SJCRH30 (cell line): Measurements from ENCODE around the gene SYP. TPM values are rescaled to one million over a fixed set of nuclear protein-coding genes. Genes with fewer than 3 reads are reported as not detected.

Source experiments
- DNase-seq, 2 experiments: peaks; one replicate each; pipeline ENCODE4 v3.0.0-alpha.2; 2015 to 2020
- H3K27ac ChIP-seq: fragments of 250-450 bp; sonication (Bioruptor Pico); 2 replicates; pipeline ENCODE4 v1.5.1; 2020; ENCODE audit warnings: mild to moderate bottlenecking, moderate library complexity
- H3K27me3 ChIP-seq: fragments of 250-450 bp; sonication (Bioruptor Pico); 2 replicates; pipeline ENCODE4 v1.5.1; 2020; ENCODE audit warnings: mild to moderate bottlenecking, moderate library complexity
- H3K36me3 ChIP-seq: fragments of 250-450 bp; sonication (Bioruptor Pico); 2 replicates; pipeline ENCODE4 v1.5.1; 2020; ENCODE audit warnings: mild to moderate bottlenecking, moderate library complexity
- H3K4me1 ChIP-seq: fragments of 250-450 bp; sonication (Bioruptor Pico); 2 replicates; pipeline ENCODE4 v1.5.1; 2020; ENCODE audit warnings: mild to moderate bottlenecking, moderate library complexity
- H3K4me3 ChIP-seq: fragments of 250-450 bp; sonication (Bioruptor Pico); 2 replicates; pipeline ENCODE4 v1.5.1; 2020; ENCODE audit warnings: mild to moderate bottlenecking, moderate library complexity
- H3K9me3 ChIP-seq: fragments of 250-450 bp; sonication (Bioruptor Pico); replicated peaks from 2 replicates; pipeline ENCODE4 v1.5.1; 2020; ENCODE audit warnings: mild to moderate bottlenecking, moderate library complexity
- total RNA-seq: library from RNA; depleted of rRNA; stranded (reverse); fragments of >200 nt; shearing (Covaris generic); gene quantifications from 2 replicates; pipeline ENCODE4 v1.2.3, GENCODE V29; 2014

Gene SYP
- total RNA-seq, 1 experiment from 2014 or later = 0.45 TPM

- Histone ChIP-seq H3K27ac (no peak overlapping the region), H3K27me3 (no peaks in the 10 kb centered on the region), H3K4me1 (no peaks in the 10 kb centered on the region), H3K9me3 (no peaks in the 10 kb centered on the region), H3K4me3 (no peak overlapping the region), H3K36me3 (no peaks in the 10 kb centered on the region)
- no peak for DNase-seq
These were observed 8.4 kb upstream of the SYP start for GRCh38 chrX:49208399-49208798.

DNA sequence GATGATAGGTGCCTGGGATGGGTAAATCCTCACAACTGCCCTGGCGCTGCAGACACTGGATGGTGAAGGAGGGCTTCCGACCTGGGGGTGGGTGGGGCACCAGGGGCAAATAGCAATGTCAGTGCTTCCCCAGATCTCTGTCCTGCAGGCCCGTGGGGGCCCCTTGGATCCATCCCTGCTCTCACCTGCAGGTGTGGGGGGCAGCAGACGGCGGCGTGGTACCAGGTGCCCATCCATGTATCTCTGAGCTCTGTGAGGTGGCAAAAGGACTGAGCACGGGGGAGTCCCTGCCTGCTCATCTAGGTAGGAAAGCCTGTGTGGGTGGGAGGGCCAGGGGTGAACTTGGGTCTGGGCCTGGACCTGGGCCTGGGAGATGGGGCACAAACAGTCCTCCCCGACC is 6.5 kb upstream of the SYP start:
- no peak for DNase-seq
- no peak overlapping the region for H3K4me3 ChIP-seq
- H3K27ac ChIP-seq = no peak overlapping the region
- no peaks in the 10 kb centered on the region for H3K27me3 ChIP-seq
- no peaks in the 10 kb centered on the region for H3K36me3 ChIP-seq
- H3K4me1 ChIP-seq = no peaks in the 10 kb centered on the region
- no peaks in the 10 kb centered on the region for H3K9me3 ChIP-seq

- H3K4me3 ChIP-seq = no peak overlapping the region
- no peaks in the 10 kb centered on the region for H3K27me3 ChIP-seq
- H3K9me3 ChIP-seq = no peaks in the 10 kb centered on the region
- H3K4me1 ChIP-seq = no peaks in the 10 kb centered on the region
- no peak for DNase-seq
- H3K36me3 ChIP-seq = no peaks in the 10 kb centered on the region
- H3K27ac ChIP-seq = no peak overlapping the region
These were observed 5.5 kb upstream of the SYP start for GRCh38 chrX:49205443-49205842.

- no peaks in the 10 kb centered on the region for H3K9me3 ChIP-seq
- no peaks in the 10 kb centered on the region for H3K27me3 ChIP-seq
- H3K4me3 ChIP-seq = no peak overlapping the region
- H3K4me1 ChIP-seq = no peaks in the 10 kb centered on the region
- no peaks in the 10 kb centered on the region for H3K36me3 ChIP-seq
- DNase-seq = no peak
- no peak overlapping the region for H3K27ac ChIP-seq
These were observed 4.7 kb upstream of the SYP start for GRCh38 chrX:49204709-49205108.

- no peaks in the 10 kb centered on the region for H3K9me3 ChIP-seq
- no peak overlapping the region for H3K4me3 ChIP-seq
- no peaks in the 10 kb centered on the region for H3K27me3 ChIP-seq
- no peak for DNase-seq
- H3K4me1 ChIP-seq = no peaks in the 10 kb centered on the region
- H3K27ac ChIP-seq = no peak overlapping the region
- H3K36me3 ChIP-seq = no peaks in the 10 kb centered on the region
These were observed 4.0 kb upstream of the SYP start for GRCh38 chrX:49204017-49204416.

GRCh38 chrX:49203536-49203935 is 3.5 kb upstream of the SYP start:
- no peaks in the 10 kb centered on the region for H3K36me3 ChIP-seq
- H3K27me3 ChIP-seq = no peaks in the 10 kb centered on the region
- no peaks in the 10 kb centered on the region for H3K9me3 ChIP-seq
- no peak for DNase-seq
- no peaks in the 10 kb centered on the region for H3K4me1 ChIP-seq
- no peak overlapping the region for H3K4me3 ChIP-seq
- no peak overlapping the region for H3K27ac ChIP-seq

GRCh38 chrX:49202022-49202421 is 2.0 kb upstream of the SYP start:
- Histone ChIP-seq H3K4me3 (no peak overlapping the region), H3K36me3 (no peaks in the 10 kb centered on the region), H3K27ac (no peak overlapping the region)

DNA sequence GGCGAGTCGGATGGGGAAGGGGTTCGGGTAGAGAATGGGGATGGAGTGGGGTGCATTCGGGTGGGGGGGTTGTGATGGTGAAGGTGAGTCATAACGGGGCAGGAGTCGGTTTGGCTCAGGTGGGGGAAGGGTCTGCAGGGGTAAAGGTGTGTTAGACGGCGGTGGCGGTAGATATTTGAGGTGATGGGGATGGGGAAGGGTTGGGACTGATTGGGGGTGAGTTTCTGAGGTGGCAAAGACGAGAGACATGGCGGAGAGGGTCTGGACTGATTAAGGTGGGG is 738 bp downstream of the SYP start:
- H3K9me3 ChIP-seq = no peaks in the 10 kb centered on the region
- no peaks in the 10 kb centered on the region for H3K36me3 ChIP-seq
- H3K4me1 ChIP-seq = no peaks in the 10 kb centered on the region
- H3K27me3 ChIP-seq = no peaks in the 10 kb centered on the region
- no peak overlapping the region for H3K4me3 ChIP-seq
- no peak for DNase-seq
- H3K27ac ChIP-seq = no peak overlapping the region

More at GRCh38 chrX:49202022-49202421, 2.0 kb upstream of the SYP start:
- Histone ChIP-seq H3K9me3 (no peaks in the 10 kb centered on the region), H3K27me3 (no peaks in the 10 kb centered on the region), H3K4me1 (no peaks in the 10 kb centered on the region)
- DNase-seq = no peak

DNA sequence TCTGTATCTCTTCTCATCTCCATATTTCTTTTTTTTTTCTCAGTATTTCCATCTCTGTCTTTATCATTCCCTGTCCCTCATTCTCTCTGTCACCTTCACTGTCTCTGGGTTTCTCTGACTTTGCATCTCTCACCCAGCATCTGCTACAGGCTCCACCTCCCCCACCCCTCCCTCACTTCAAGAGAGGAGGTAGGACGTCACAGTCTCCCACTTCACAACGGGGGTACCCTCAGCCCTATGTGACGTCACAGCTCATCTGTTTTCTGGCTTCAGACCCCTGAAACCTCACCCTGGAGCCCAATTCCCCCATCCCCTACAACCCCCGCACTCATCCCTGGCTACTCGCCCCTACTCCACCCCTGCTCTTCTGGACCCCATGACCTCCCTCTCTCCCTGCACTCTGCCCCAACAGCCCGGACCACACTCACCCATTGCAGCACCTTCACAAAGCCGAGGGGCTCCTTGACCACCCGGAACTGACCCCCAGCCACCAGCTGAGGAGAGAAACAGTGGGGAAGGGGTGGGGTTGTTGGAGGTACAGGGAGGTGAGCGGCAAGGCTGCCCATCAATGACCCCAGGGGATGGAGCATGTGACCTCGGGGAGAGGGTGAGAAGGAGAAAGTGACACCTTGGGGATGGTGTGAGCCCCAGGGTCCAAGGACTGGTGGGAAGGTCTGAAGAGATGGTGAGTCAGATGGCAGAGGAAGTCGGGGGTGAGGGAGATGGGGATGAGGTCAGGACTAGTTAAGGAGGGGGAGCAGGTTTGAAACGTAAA is 1.3 kb downstream of the SYP start:
- no peaks in the 10 kb centered on the region for H3K4me1 ChIP-seq
- no peaks in the 10 kb centered on the region for H3K9me3 ChIP-seq
- no peak for DNase-seq
- no peaks in the 10 kb centered on the region for H3K27me3 ChIP-seq
- H3K36me3 ChIP-seq = no peaks in the 10 kb centered on the region
- H3K4me3 ChIP-seq = no peak overlapping the region
- H3K27ac ChIP-seq = no peak overlapping the region

- no peak overlapping the region for H3K27ac ChIP-seq
- no peaks in the 10 kb centered on the region for H3K9me3 ChIP-seq
- no peaks in the 10 kb centered on the region for H3K36me3 ChIP-seq
- no peak overlapping the region for H3K4me3 ChIP-seq
- H3K4me1 ChIP-seq = no peaks in the 10 kb centered on the region
- H3K27me3 ChIP-seq = no peaks in the 10 kb centered on the region
- no peak for DNase-seq
These were observed 2.4 kb downstream of the SYP start for GRCh38 chrX:49197543-49198087.

DNA sequence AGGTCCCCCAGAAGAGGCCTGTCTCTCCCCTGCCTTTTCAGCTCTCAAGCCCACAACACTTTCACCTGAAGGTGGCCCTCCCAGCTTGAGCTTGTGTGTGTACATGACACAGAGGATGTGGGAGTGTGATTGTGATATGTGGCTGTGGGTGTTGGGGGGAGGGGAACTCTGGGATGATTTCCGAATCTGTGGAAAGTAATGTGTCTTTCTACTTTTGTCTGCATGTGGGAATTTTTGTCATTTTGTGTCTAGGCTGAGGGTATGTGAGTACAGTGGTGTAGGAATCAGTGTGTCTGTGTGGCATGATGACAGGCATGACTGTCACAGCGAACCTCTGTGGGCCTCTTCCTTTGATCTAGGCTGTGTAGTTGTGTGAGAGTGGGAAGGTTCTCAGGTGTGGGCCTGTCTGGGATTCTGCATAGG is 6.4 kb downstream of the SYP start:
- no peaks in the 10 kb centered on the region for H3K4me1 ChIP-seq
- no peak overlapping the region for H3K27ac ChIP-seq
- DNase-seq = no peak
- no peak overlapping the region for H3K4me3 ChIP-seq
- no peaks in the 10 kb centered on the region for H3K27me3 ChIP-seq
- H3K36me3 ChIP-seq = no peaks in the 10 kb centered on the region
- no peaks in the 10 kb centered on the region for H3K9me3 ChIP-seq

- peak in 1 of 2 experiments; percentile 24 for DNase-seq
These were observed 7.2 kb downstream of the SYP start for GRCh38 chrX:49192722-49193328.

DNA sequence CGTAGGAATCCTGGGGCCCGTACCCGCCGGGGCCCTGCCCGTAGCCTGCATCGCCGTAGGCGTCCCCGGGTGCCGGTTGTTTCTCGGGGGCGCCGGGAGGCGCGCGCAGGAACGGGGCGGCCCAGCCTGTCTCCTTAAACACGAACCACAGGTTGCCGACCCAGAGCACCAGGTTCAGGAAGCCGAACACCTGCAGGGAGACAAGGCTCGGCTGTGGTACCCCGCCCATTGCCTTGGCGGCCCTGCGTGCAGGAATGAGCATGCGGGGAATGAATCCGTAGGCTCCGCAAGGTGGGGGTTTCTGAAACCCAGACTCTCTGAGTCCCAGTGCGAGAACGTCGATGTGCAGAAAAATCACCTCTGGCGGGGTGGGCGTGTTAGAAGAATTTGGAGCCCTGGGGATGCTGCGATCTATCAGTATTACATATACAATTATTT is 8.4 kb downstream of the SYP start:
- H3K27ac ChIP-seq = peak overlapping the region; percentile 27; the same call in 1 of the 2 replicates
- no peaks in the 10 kb centered on the region for H3K27me3 ChIP-seq
- H3K4me1 ChIP-seq = no peaks in the 10 kb centered on the region

More at GRCh38 chrX:49192722-49193328, 7.2 kb downstream of the SYP start:
- no peak overlapping the region for H3K4me3 ChIP-seq
- no peaks in the 10 kb centered on the region for H3K27me3 ChIP-seq
- H3K4me1 ChIP-seq = no peaks in the 10 kb centered on the region
- no peaks in the 10 kb centered on the region for H3K36me3 ChIP-seq
- H3K9me3 ChIP-seq = no peaks in the 10 kb centered on the region
- H3K27ac ChIP-seq = no peak overlapping the region

DNA sequence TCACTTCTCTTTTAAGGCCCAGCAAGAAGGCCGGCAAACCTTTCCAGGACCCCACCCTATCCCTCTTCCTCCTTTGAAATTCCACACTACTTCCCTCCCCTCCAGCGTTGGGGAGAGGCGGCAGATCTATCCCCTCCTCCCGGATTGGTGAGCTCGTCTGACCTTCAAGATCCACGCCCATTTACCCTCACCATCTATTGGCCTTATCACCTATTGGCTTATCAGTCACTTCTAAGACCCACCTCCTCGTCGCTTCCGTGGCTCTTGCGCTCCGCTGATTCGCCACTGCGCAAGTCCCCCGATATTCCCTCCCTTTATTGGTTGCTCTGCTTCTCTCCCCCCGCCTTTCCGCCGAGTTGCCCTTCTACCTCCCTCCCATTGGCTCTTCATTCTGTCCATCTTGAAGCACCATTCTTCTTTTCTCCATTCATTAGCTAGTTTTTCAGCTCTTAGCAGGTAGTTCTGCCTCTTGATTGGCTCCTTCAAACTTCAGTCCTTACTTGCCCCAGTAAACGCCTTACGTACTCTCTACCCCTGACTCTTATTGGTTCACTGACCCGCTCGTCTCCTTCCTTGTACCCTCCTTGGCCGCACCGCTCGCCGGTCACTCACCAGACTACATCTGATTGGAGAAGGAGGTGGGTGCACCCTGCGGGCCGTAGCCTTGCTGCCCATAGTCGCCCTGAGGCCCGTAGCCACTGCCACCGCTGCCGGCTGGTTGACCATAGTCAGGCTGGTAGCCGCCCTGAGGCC is 9.0 kb downstream of the SYP start:
- Histone ChIP-seq H3K27me3 (no peaks in the 10 kb centered on the region), H3K9me3 (no peaks in the 10 kb centered on the region), H3K4me3 (peak overlapping the region; percentile 74), H3K27ac (peak overlapping the region; percentile 27; the same call in 1 of the 2 replicates), H3K4me1 (no peaks in the 10 kb centered on the region), H3K36me3 (no peaks in the 10 kb centered on the region)
- DNase-seq = peak; percentile 91 to 94

More for the DNA sequence above, 8.4 kb downstream of the SYP start:
- DNase-seq = peak in 1 of 2 experiments; percentile 18
- Histone ChIP-seq H3K4me3 (peak overlapping the region; percentile 74), H3K36me3 (no peaks in the 10 kb centered on the region), H3K9me3 (no peaks in the 10 kb centered on the region)

- no peak overlapping the region for H3K4me3 ChIP-seq
These were observed 10.4 kb downstream of the SYP start for GRCh38 chrX:49189606-49190005.

More at GRCh38 chrX:49189606-49190005, 10.4 kb downstream of the SYP start:
- Histone ChIP-seq H3K36me3 (no peaks in the 10 kb centered on the region), H3K9me3 (no peaks in the 10 kb centered on the region), H3K27me3 (no peaks in the 10 kb centered on the region), H3K4me1 (no peaks in the 10 kb centered on the region), H3K27ac (no peak overlapping the region)
- DNase-seq = no peak
